ENCODE measurements around the gene GRID2.

DNA sequence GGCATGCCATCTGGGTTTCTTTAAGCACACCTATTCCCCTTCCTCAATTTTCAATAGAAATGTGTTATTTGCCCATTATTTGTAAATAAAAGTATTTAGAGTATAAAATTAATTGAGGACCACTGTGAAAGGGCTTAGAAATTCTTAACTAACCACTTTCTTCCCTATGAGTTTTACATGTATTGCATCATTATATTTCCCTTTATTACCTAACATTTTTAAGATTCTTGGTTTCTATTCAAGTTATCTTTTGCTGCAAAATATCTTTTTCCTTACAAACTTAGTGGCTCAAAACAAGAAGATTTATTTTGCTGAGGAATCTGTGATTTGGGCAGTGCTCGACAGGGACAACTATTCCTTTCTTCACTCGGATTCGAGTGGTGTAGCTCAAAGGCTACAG lies 40.5 kb downstream of the GRID2 start:
- TF ChIP-seq CTCF (IDR thresholded peaks at IDR 0.05; ENCODE audit: low read length) (no peak), EZH2 (optimal IDR thresholded peaks at IDR 0.05; ENCODE audit: low read depth, low read length) (no peak)

Data from MM.1S (cell line).